Adrenal gland (tissue), 5 donors: ENCODE data around the gene SLC25A38.
"Not testable (repeated sequence)": the region's sequence is repeated elsewhere in the genome, so short reads cannot be mapped to it uniquely, and the experiment has no call there.

Experiments
- POLR2A ChIP-seq, 2 donors: fragments of 450-650 bp; IDR thresholded peaks; one replicate each; pipeline ENCODE4 v1.6.1; 2017; ENCODE audit warnings: antibody characterized with exemption in 2 of 2, mild to moderate bottlenecking in 2 of 2, moderate library complexity in 1 of 2
- TF ChIP-seq, protein P1 (sequence below), 6 experiments: fragments of 450-650 bp in 4 of 6; fragments of 200-600 bp in 2 of 6; sonication (generic) in 1 of 6; IDR thresholded peaks; 1 replicate in 5 of 6; 2 replicates in 1 of 6; pipeline versions ENCODE4 v1.5.1 to v1.8.0; 2016 to 2021; ENCODE audit warnings: antibody characterized with exemption in 6 of 6, mild to moderate bottlenecking in 2 of 6, moderate library complexity in 1 of 6
- donor health status: DM: no; HTN: no; CAD: no.

DNA sequence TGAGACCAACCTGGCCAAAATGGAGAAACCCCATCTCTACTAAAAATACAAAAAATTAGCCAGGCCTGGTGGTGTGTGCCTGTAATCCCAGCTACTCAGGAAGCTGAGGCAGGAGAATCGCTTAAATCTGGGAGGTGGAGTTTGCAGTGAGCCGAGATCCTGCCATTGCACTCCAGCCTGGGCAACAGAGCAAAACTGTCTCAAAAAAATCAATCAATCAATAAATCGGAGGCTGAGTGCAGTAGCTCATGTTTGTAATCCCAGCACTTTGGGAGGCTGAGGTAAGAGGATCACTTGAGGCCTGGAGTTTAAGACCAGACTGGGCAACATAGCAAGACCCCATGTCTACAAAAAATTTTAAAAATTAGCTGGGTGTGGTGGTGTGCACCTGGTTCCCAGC lies 32.1 kb downstream of the SLC25A38 start:
- TF ChIP-seq, protein P1, sequence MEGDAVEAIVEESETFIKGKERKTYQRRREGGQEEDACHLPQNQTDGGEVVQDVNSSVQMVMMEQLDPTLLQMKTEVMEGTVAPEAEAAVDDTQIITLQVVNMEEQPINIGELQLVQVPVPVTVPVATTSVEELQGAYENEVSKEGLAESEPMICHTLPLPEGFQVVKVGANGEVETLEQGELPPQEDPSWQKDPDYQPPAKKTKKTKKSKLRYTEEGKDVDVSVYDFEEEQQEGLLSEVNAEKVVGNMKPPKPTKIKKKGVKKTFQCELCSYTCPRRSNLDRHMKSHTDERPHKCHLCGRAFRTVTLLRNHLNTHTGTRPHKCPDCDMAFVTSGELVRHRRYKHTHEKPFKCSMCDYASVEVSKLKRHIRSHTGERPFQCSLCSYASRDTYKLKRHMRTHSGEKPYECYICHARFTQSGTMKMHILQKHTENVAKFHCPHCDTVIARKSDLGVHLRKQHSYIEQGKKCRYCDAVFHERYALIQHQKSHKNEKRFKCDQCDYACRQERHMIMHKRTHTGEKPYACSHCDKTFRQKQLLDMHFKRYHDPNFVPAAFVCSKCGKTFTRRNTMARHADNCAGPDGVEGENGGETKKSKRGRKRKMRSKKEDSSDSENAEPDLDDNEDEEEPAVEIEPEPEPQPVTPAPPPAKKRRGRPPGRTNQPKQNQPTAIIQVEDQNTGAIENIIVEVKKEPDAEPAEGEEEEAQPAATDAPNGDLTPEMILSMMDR (IDR thresholded peaks at IDR 0.05), result not testable (repeated sequence)
- TF ChIP-seq POLR2A (IDR thresholded peaks at IDR 0.05), result not testable (repeated sequence)
